ENCODE results near the gene PTPN13. TPM values are rescaled to one million over a fixed set of nuclear protein-coding genes. Genes with fewer than 3 reads are reported as not detected.

The PTPN13 gene
- total RNA-seq, 1 donor from 2014 or later = 38.9 TPM

- H3K4me3 Mint-ChIP-seq (ENCODE audit: unreplicated experiment) = no peak overlapping the region
- H3K9me3 Mint-ChIP-seq (ENCODE audit: low read depth) = no peaks in the 10 kb centered on the region
- no peaks in the 10 kb centered on the region for H3K27me3 Mint-ChIP-seq (ENCODE audit: low read depth)
- no peak overlapping the region for H3K27ac Mint-ChIP-seq (ENCODE audit: unreplicated experiment)
- H3K4me1 Mint-ChIP-seq (ENCODE audit: low read depth) = peaks cover 32% of the 10 kb centered on the region
- no peak for TF ChIP-seq CTCF (IDR thresholded peaks at IDR 0.05)
- DNase-seq (ENCODE audit: low spot score) = no peak
- peaks cover 4% of the 10 kb centered on the region for H3K36me3 Mint-ChIP-seq (ENCODE audit: low read depth)
These were observed 19.6 kb downstream of the PTPN13 start for GRCh38 chr4:86613734-86614133.

- Mint-ChIP-seq H3K36me3 (ENCODE audit: low read depth) (peaks cover 4% of the 10 kb centered on the region), H3K9me3 (ENCODE audit: low read depth) (no peaks in the 10 kb centered on the region), H3K4me1 (ENCODE audit: low read depth) (peaks cover 29% of the 10 kb centered on the region), H3K27me3 (ENCODE audit: low read depth) (no peaks in the 10 kb centered on the region), H3K27ac (ENCODE audit: unreplicated experiment) (peak overlapping the region; percentile 13), H3K4me3 (ENCODE audit: unreplicated experiment) (no peak overlapping the region)
- no peak for TF ChIP-seq CTCF (IDR thresholded peaks at IDR 0.05)
- no peak for DNase-seq (ENCODE audit: low spot score)
These were observed 20.8 kb downstream of the PTPN13 start for GRCh38 chr4:86614865-86615264.

- H3K36me3 Mint-ChIP-seq (ENCODE audit: low read depth) = peaks cover 4% of the 10 kb centered on the region
- no peaks in the 10 kb centered on the region for H3K9me3 Mint-ChIP-seq (ENCODE audit: low read depth)
- H3K4me1 Mint-ChIP-seq (ENCODE audit: low read depth) = peaks cover 29% of the 10 kb centered on the region
- no peak overlapping the region for H3K4me3 Mint-ChIP-seq (ENCODE audit: unreplicated experiment)
- no peak overlapping the region for H3K27ac Mint-ChIP-seq (ENCODE audit: unreplicated experiment)
- H3K27me3 Mint-ChIP-seq (ENCODE audit: low read depth) = no peaks in the 10 kb centered on the region
- no peak for TF ChIP-seq CTCF (IDR thresholded peaks at IDR 0.05)
- DNase-seq (ENCODE audit: low spot score) = no peak
These were observed 21.4 kb downstream of the PTPN13 start for GRCh38 chr4:86615501-86615900.

- no peak for DNase-seq (ENCODE audit: low spot score)
- Mint-ChIP-seq H3K4me3 (ENCODE audit: unreplicated experiment) (no peak overlapping the region), H3K9me3 (ENCODE audit: low read depth) (no peaks in the 10 kb centered on the region), H3K27me3 (ENCODE audit: low read depth) (no peaks in the 10 kb centered on the region), H3K4me1 (ENCODE audit: low read depth) (peaks cover 17% of the 10 kb centered on the region), H3K36me3 (ENCODE audit: low read depth) (peaks cover 4% of the 10 kb centered on the region), H3K27ac (ENCODE audit: unreplicated experiment) (no peak overlapping the region)
- no peak for TF ChIP-seq CTCF (IDR thresholded peaks at IDR 0.05)
These were observed 25.5 kb downstream of the PTPN13 start for GRCh38 chr4:86619656-86620055.

- Mint-ChIP-seq H3K9me3 (ENCODE audit: low read depth) (no peaks in the 10 kb centered on the region), H3K4me3 (ENCODE audit: unreplicated experiment) (no peak overlapping the region), H3K27me3 (ENCODE audit: low read depth) (no peaks in the 10 kb centered on the region), H3K27ac (ENCODE audit: unreplicated experiment) (no peak overlapping the region), H3K36me3 (ENCODE audit: low read depth) (peaks cover 4% of the 10 kb centered on the region), H3K4me1 (ENCODE audit: low read depth) (peaks cover 11% of the 10 kb centered on the region)
- no peak for TF ChIP-seq CTCF (IDR thresholded peaks at IDR 0.05)
- DNase-seq (ENCODE audit: low spot score) = no peak
These were observed 27.3 kb downstream of the PTPN13 start for GRCh38 chr4:86621435-86621834.
